Rectal smooth muscle tissue (tissue), 1 donor: ENCODE measurements around the gene ATP1A4.
"Not testable (repeated sequence)": the region's sequence is repeated elsewhere in the genome, so short reads cannot be mapped to it uniquely, and the experiment has no call there.

Experiments used
- H3K27ac ChIP-seq: one replicate; pipeline ENCODE4 v1.7.0; 2013; ENCODE audit warnings: low read depth, low read length, inconsistent platforms
- H3K27me3 ChIP-seq: one replicate; pipeline ENCODE4 v1.7.0; 2013; ENCODE audit warnings: low read length; ENCODE audit not compliant: control insufficient read depth, insufficient read depth
- H3K36me3 ChIP-seq: one replicate; pipeline ENCODE4 v1.7.0; 2013; ENCODE audit warnings: low read length; ENCODE audit not compliant: control insufficient read depth, insufficient read depth
- H3K4me1 ChIP-seq: one replicate; pipeline ENCODE4 v1.7.0; 2013; ENCODE audit warnings: low read length; ENCODE audit not compliant: control insufficient read depth, insufficient read depth
- H3K4me3 ChIP-seq: one replicate; pipeline ENCODE4 v1.7.0; 2013; ENCODE audit warnings: low read length
- H3K9ac ChIP-seq: one replicate; pipeline ENCODE4 v1.7.0; 2013; ENCODE audit warnings: low read length

The ATP1A4 gene

GRCh38 chr1:160151303-160151702 is at the start of gene ATP1A4:
Gene ATP1A4 (plus strand): TSS chr1:160151603. CDS start chr1:160152041, 438 bp downstream.
- Histone ChIP-seq H3K36me3 (no peaks in the 10 kb centered on the region), H3K9ac (no peak within 1 kb of the TSS), H3K4me3 (no peak within 1 kb of the TSS), H3K27ac (no peak within 1 kb of the TSS), H3K4me1 (no peaks in the 10 kb centered on the region), H3K27me3 (no peaks in the 10 kb centered on the region)

DNA sequence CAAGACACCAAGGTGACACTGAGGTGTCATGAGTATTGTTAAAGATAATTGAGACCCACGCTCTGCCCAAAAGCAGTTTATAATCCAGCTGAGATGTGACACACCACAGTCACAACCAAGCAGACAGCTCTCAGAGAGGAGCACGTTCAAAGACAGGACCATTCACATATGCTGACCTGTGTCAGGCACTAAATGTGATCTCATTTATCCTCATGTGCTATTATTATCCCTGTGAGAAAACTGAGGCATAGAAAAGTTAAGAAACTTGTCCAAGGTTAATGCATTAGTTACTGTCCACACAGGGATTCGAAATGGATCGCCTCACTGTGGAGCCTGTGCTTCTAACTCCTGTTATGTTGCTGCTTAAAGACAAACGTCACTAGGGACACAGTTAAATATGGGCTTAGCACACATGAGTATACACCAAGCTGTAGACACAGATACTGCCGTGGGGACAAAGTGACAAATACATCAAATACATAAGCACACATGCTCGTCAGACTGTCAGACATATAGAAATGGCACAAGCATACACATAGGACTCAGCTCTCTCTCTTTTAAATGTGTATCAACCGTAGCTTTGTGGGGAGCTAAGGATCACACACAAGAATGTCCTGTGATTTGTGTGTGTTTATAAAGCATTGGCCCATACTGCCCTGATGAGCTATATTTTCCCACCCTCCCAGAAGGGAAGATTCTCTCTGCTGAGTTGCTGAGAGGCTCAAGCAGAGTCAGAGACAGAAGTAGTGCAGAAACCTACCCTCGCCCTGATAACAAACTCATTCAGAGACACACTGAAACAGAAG is 49.5 kb upstream of the ATP1A4 start:
- Histone ChIP-seq H3K4me1 (peaks cover 49% of the 10 kb centered on the region), H3K9ac (no peak overlapping the region), H3K27ac (peak overlapping the region; percentile 89), H3K27me3 (no peaks in the 10 kb centered on the region), H3K4me3 (peak overlapping the region; percentile 17), H3K36me3 (no peaks in the 10 kb centered on the region)

GRCh38 chr1:160103658-160104408 is 47.6 kb upstream of the ATP1A4 start:
- Histone ChIP-seq H3K27ac (peak overlapping the region; percentile 89), H3K27me3 (no peaks in the 10 kb centered on the region), H3K4me1 (peaks cover 44% of the 10 kb centered on the region), H3K4me3 (no peak overlapping the region), H3K9ac (no peak overlapping the region), H3K36me3 (no peaks in the 10 kb centered on the region)

GRCh38 chr1:160104486-160104885 is 46.9 kb upstream of the ATP1A4 start:
- peak overlapping the region; percentile 63 for H3K27ac ChIP-seq
- peaks cover 39% of the 10 kb centered on the region for H3K4me1 ChIP-seq
- H3K9ac ChIP-seq, result no peak overlapping the region
- H3K4me3 ChIP-seq, result no peak overlapping the region
- H3K36me3 ChIP-seq, result no peaks in the 10 kb centered on the region
- no peaks in the 10 kb centered on the region for H3K27me3 ChIP-seq

- Histone ChIP-seq H3K4me1 (peaks cover 37% of the 10 kb centered on the region), H3K9ac (no peak overlapping the region), H3K36me3 (no peaks in the 10 kb centered on the region), H3K4me3 (no peak overlapping the region), H3K27me3 (no peaks in the 10 kb centered on the region), H3K27ac (no peak overlapping the region)
These were observed 46.2 kb upstream of the ATP1A4 start for GRCh38 chr1:160105155-160105554.

GRCh38 chr1:160107512-160107911 is 43.9 kb upstream of the ATP1A4 start:
- no peak overlapping the region for H3K9ac ChIP-seq
- no peaks in the 10 kb centered on the region for H3K27me3 ChIP-seq
- H3K27ac ChIP-seq, result no peak overlapping the region
- H3K4me3 ChIP-seq, result no peak overlapping the region
- H3K36me3 ChIP-seq, result no peaks in the 10 kb centered on the region
- H3K4me1 ChIP-seq, result peaks cover 22% of the 10 kb centered on the region

DNA sequence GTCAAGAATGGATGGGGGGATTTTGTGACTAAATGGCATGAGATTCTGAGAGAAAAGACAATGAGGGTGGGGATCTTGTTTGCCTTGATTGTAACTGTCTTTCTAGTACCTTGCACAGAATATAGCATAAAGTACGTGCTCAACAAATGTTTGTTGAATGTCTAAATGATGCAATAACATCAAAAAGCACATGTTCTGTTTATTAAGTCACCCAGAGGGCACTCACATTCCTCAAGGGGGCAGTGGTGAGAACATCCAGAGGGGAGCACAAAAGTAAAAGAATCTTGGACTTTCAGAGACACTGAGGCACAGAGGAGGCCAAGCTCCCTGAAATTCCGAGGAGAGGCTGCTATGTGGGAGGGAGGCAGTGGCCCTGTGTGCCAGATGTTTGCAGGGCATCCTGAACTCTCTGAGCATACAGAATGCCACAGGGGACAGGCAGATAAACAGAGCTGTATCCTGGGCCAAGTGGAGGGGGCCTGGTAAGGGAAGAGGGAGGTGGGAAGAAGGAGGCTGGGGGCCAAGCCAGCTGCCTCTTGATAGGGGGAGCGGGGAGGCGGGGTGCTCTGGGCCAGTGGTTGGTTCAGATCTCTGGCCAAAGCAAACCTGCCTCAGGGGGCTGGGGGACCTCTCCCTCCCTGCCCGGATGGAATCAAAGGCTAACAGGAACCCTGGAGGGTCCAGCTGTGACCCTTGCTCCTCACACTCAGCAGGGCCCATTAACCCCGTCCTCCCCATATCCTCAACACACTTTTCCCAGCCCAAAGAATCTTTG is 42.3 kb upstream of the ATP1A4 start:
- H3K36me3 ChIP-seq, result no peaks in the 10 kb centered on the region
- H3K4me1 ChIP-seq, result peaks cover 7% of the 10 kb centered on the region
- H3K27me3 ChIP-seq, result no peaks in the 10 kb centered on the region
- no peak overlapping the region for H3K9ac ChIP-seq
- H3K27ac ChIP-seq, result no peak overlapping the region
- no peak overlapping the region for H3K4me3 ChIP-seq

DNA sequence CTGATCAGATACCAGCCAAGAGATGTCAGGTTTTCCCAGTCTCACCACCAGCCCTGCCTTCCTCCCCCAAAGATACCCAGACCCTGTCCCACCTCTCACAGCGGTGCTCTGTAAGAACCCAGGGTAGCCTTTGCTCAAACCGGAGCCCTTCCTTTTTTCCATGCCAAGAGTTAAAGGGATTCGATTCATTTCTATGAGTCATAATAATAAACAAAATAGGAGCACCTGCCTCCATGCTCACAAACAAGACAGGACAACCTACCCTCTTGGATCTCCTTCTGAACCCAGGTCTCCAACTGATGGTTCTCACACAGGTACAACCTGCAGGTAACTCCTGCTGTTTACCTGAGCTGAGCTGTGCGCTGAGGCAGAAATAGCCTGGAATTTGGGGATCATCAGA is 41.7 kb upstream of the ATP1A4 start:
- H3K9ac ChIP-seq, result no peak overlapping the region
- H3K27ac ChIP-seq, result no peak overlapping the region
- peaks cover under 1% of the 10 kb centered on the region for H3K4me1 ChIP-seq
- no peaks in the 10 kb centered on the region for H3K27me3 ChIP-seq
- no peak overlapping the region for H3K4me3 ChIP-seq
- no peaks in the 10 kb centered on the region for H3K36me3 ChIP-seq

GRCh38 chr1:160111462-160111861 is 39.9 kb upstream of the ATP1A4 start:
- H3K9ac ChIP-seq, H3K4me3 ChIP-seq, H3K27ac ChIP-seq, H3K4me1 ChIP-seq, H3K27me3 ChIP-seq, H3K36me3 ChIP-seq: not testable (repeated sequence)

- H3K27ac ChIP-seq, result no peak overlapping the region
- H3K36me3 ChIP-seq, result no peaks in the 10 kb centered on the region
- no peaks in the 10 kb centered on the region for H3K27me3 ChIP-seq
- peaks cover 5% of the 10 kb centered on the region for H3K4me1 ChIP-seq
- no peak overlapping the region for H3K9ac ChIP-seq
- H3K4me3 ChIP-seq, result no peak overlapping the region
These were observed 39.0 kb upstream of the ATP1A4 start for GRCh38 chr1:160112357-160112756.

- H3K4me3 ChIP-seq, result no peak overlapping the region
These were observed 38.0 kb upstream of the ATP1A4 start for GRCh38 chr1:160113407-160113806.

DNA sequence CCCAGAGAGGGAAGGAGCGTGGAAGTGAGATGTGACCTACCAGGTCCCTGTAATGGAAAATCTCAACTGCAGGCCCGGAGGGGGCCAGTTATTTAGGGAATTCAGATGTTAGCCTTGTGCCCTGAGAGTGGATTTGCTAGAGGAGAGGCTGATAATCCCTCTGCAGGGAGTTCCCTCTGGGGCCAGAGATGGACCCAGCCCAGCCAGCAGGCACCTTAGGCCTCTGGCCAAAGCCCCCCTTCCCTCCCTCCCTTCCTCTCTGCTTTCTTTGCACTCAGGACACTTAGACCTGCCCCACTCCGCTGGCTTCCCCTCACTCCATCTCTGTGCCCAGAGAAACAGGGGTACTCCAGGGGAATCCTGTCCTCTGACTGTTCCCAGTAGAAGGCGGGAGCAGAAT is 37.3 kb upstream of the ATP1A4 start:
- Histone ChIP-seq H3K36me3 (no peaks in the 10 kb centered on the region), H3K4me3 (no peak overlapping the region), H3K27ac (peak overlapping the region; percentile 38), H3K4me1 (peaks cover 16% of the 10 kb centered on the region), H3K9ac (no peak overlapping the region), H3K27me3 (no peaks in the 10 kb centered on the region)

More at GRCh38 chr1:160113407-160113806, 38.0 kb upstream of the ATP1A4 start:
- Histone ChIP-seq H3K27me3 (no peaks in the 10 kb centered on the region), H3K4me1 (peaks cover 10% of the 10 kb centered on the region), H3K36me3 (no peaks in the 10 kb centered on the region), H3K27ac (no peak overlapping the region), H3K9ac (no peak overlapping the region)
